Right lobe of liver (tissue), 4 donors: ENCODE measurements around the gene CFL1.

Experiments
- POLR2A ChIP-seq: fragments of 450-650 bp; IDR thresholded peaks from one replicate; pipeline ENCODE4 v1.6.1; 2017; ENCODE audit warnings: antibody characterized with exemption, mild to moderate bottlenecking
- TF ChIP-seq, protein P1 (sequence below), 4 donors: fragments of 200-600 bp in 3 of 4; fragments of 450-650 bp in 1 of 4; IDR thresholded peaks; one replicate each; pipeline versions ENCODE4 v1.5.1 to v1.8.0; 2016 to 2022; ENCODE audit warnings: antibody characterized with exemption in 4 of 4, mild to moderate bottlenecking in 2 of 4
- donor health status: DM: no; HTN: no; CAD: no.
- donor health status: DM: no; HTN: no; CAD: no.
- donor health status: DM: no; HTN: yes; CAD: no.

DNA sequence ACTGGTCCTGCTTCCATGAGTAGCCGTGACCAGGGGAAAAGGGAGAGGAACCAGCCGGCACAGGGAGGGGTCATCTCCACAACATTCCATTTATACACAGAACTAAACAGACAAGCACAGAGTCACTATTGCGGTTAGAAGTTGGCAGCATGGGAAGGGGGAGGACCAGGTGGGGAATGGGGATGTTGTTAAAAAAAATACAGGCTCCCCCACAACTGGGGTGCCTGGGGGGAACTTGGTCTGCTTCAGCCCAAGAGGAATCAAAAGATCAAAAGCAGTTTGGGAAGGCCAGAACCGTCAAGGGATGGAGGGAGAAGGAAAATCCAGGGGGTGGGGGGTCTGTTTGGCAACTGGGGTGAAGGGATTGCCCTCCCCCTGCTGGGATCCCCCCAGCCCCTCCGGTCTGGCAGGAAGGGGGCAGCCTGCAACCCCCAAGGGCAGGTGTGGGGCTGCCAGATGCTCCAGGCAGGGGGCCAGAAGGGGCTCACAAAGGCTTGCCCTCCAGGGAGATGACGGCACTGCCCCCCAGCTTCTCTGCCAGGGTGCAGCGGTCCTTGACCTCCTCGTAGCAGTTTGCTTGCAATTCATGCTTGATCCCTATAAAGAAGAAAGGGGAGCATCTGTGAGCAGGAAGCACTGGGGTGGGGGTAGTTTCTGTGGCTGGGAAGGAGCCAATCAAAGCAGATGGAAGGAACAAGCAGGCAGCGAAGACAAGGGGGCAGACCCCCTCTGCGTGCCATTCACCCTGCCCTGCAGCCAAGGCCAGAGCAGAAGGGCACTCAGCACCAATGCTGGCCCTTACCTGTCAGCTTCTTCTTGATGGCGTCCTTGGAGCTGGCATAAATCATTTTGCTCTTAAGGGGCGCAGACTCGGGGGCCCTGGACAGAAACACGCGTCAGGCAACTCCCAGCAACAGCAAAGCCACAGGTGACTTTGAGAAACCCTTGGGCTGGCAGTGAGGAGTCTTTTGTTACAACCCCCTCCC lies 2.8 kb downstream of the CFL1 start:
- TF ChIP-seq, protein P1, sequence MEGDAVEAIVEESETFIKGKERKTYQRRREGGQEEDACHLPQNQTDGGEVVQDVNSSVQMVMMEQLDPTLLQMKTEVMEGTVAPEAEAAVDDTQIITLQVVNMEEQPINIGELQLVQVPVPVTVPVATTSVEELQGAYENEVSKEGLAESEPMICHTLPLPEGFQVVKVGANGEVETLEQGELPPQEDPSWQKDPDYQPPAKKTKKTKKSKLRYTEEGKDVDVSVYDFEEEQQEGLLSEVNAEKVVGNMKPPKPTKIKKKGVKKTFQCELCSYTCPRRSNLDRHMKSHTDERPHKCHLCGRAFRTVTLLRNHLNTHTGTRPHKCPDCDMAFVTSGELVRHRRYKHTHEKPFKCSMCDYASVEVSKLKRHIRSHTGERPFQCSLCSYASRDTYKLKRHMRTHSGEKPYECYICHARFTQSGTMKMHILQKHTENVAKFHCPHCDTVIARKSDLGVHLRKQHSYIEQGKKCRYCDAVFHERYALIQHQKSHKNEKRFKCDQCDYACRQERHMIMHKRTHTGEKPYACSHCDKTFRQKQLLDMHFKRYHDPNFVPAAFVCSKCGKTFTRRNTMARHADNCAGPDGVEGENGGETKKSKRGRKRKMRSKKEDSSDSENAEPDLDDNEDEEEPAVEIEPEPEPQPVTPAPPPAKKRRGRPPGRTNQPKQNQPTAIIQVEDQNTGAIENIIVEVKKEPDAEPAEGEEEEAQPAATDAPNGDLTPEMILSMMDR (IDR thresholded peaks at IDR 0.05) = no peak
- no peak for TF ChIP-seq POLR2A
